Activated CD4-positive, alpha-beta T cell treated with anti-CD3 and anti-CD28 coated beads for 48 hours (primary cell): Measurements from ENCODE around the gene MYBPC3.

ENCODE experiments used
- DNase-seq: peaks from one replicate; pipeline ENCODE4 v3.0.0-alpha.2; 2020

Gene MYBPC3

GRCh38 chr11:47383071-47383470, 30.6 kb upstream of the MYBPC3 start:
- no peak for DNase-seq

GRCh38 chr11:47380078-47380477, 27.6 kb upstream of the MYBPC3 start:
- no peak for DNase-seq

- no peak for DNase-seq
Observed at GRCh38 chr11:47379317-47379716, 26.8 kb upstream of the MYBPC3 start.

- no peak for DNase-seq
Observed at GRCh38 chr11:47378836-47379170, 26.3 kb upstream of the MYBPC3 start.

- DNase-seq = no peak
Observed at GRCh38 chr11:47378010-47378835, 25.7 kb upstream of the MYBPC3 start, which contains the start of gene SPI1. SPI1 (minus strand) TSS chr11:47378547; CDS start chr11:47378353, 194 bp downstream.

GRCh38 chr11:47377571-47378009, 25.1 kb upstream of the MYBPC3 start:
- DNase-seq = no peak

- no peak for DNase-seq
Observed at GRCh38 chr11:47376525-47377371, 24.2 kb upstream of the MYBPC3 start.

- DNase-seq = no peak
Observed at GRCh38 chr11:47376107-47376524, 23.6 kb upstream of the MYBPC3 start.

GRCh38 chr11:47375546-47376085, 23.1 kb upstream of the MYBPC3 start:
- no peak for DNase-seq

GRCh38 chr11:47375020-47375419, 22.5 kb upstream of the MYBPC3 start:
- no peak for DNase-seq

GRCh38 chr11:47374720-47375019, 22.2 kb upstream of the MYBPC3 start:
- DNase-seq = no peak

- DNase-seq = peak; percentile 91
Observed at GRCh38 chr11:47373876-47374719, 21.6 kb upstream of the MYBPC3 start.

GRCh38 chr11:47372422-47372821, 19.9 kb upstream of the MYBPC3 start:
- no peak for DNase-seq

- peak; percentile 49 for DNase-seq
Observed at GRCh38 chr11:47369676-47370075, 17.2 kb upstream of the MYBPC3 start.

GRCh38 chr11:47366020-47366490, 13.6 kb upstream of the MYBPC3 start:
- no peak for DNase-seq

- DNase-seq = no peak
Observed at GRCh38 chr11:47361419-47361818, 8.9 kb upstream of the MYBPC3 start.

- no peak for DNase-seq
Observed at GRCh38 chr11:47360341-47360740, 7.8 kb upstream of the MYBPC3 start.

- DNase-seq = peak; percentile 28
Observed at GRCh38 chr11:47359586-47359985, 7.1 kb upstream of the MYBPC3 start.

GRCh38 chr11:47359162-47359561, 6.7 kb upstream of the MYBPC3 start:
- no peak for DNase-seq

GRCh38 chr11:47358731-47359051, 6.2 kb upstream of the MYBPC3 start:
- DNase-seq = no peak

GRCh38 chr11:47357985-47358730, 5.7 kb upstream of the MYBPC3 start:
- no peak for DNase-seq

GRCh38 chr11:47356998-47357329, 4.5 kb upstream of the MYBPC3 start:
- DNase-seq = no peak
